ENCODE data around the gene FRMD5. TPM values are rescaled to one million over a fixed set of nuclear protein-coding genes. Genes with fewer than 3 reads are reported as not detected.
"Not testable (repeated sequence)": the region's sequence is repeated elsewhere in the genome, so short reads cannot be mapped to it uniquely, and the experiment has no call there.

FRMD5 gene
- 0.12 TPM for polyA plus RNA-seq (2013)

GRCh38 chr15:44195151-44195740 lies at the start of gene FRMD5:
Gene FRMD5 (minus strand): TSS chr15:44195271.
- Histone ChIP-seq H3K27me3 (replicated peaks in 2 of 5; ENCODE audit: control insufficient read depth in 4 of 5, insufficient read depth in 5 of 5, low read length in 4 of 5) (peaks cover 21 to 74% (median 35%) of the 10 kb centered on the region in 5 experiments), H3K36me3 (ENCODE audit: control insufficient read depth in 4 of 4, insufficient read depth in 4 of 4, low read length in 3 of 4) (no peaks in the 10 kb centered on the region), H3K9me3 (ENCODE audit: control extremely low read depth in 1 of 5, control insufficient read depth in 4 of 5, insufficient read depth in 2 of 5, low read depth in 1 of 5, low read length in 4 of 5) (no peaks in the 10 kb centered on the region), H3K4me3 (ENCODE audit: control insufficient read depth in 1 of 7, extremely low read depth in 1 of 7, insufficient read depth in 4 of 7, low read depth in 2 of 7, low read length in 6 of 7) (peak within 1 kb of the TSS in 6 of 7 experiments; percentile 18 to 75 (median 40)), H3K4me1 (ENCODE audit: control extremely low read depth in 1 of 4, control insufficient read depth in 4 of 4, insufficient read depth in 4 of 4, low read length in 3 of 4) (peaks cover 0 to 19% (median 5%) of the 10 kb centered on the region in 4 experiments), H3K27ac (ENCODE audit: insufficient read depth in 1 of 2, low read depth in 1 of 2, low read length in 2 of 2, poor library complexity in 1 of 2, severe bottlenecking in 2 of 2) (no peak within 1 kb of the TSS)
- under 1% methylated on average over 41 of the region's 43 CpGs for WGBS (ENCODE audit: insufficient coverage)
- ChIA-PET CTCF (no interaction called here), POLR2A (no interaction called here)
- peak; percentile 86 to 92 (median 90) for DNase-seq

- Histone ChIP-seq H3K27me3 (replicated peaks in 2 of 5; ENCODE audit: control insufficient read depth in 4 of 5, insufficient read depth in 5 of 5, low read length in 4 of 5) (no peaks in the 10 kb centered on the region), H3K27ac (ENCODE audit: insufficient read depth in 1 of 2, low read depth in 1 of 2, low read length in 2 of 2, poor library complexity in 1 of 2, severe bottlenecking in 2 of 2) (no peak overlapping the region), H3K36me3 (ENCODE audit: control insufficient read depth in 4 of 4, insufficient read depth in 4 of 4, low read length in 3 of 4) (no peaks in the 10 kb centered on the region), H3K4me3 (ENCODE audit: control insufficient read depth in 1 of 7, extremely low read depth in 1 of 7, insufficient read depth in 4 of 7, low read depth in 2 of 7, low read length in 6 of 7) (no peak overlapping the region), H3K9me3 (ENCODE audit: control extremely low read depth in 1 of 5, control insufficient read depth in 4 of 5, insufficient read depth in 2 of 5, low read depth in 1 of 5, low read length in 4 of 5) (no peaks in the 10 kb centered on the region), H3K4me1 (ENCODE audit: control extremely low read depth in 1 of 4, control insufficient read depth in 4 of 4, insufficient read depth in 4 of 4, low read length in 3 of 4) (no peaks in the 10 kb centered on the region)
- WGBS (ENCODE audit: insufficient coverage), result 96% methylated on average over 3 of the region's 3 CpGs
- POLR2A ChIA-PET, result no interaction called here
- DNase-seq, result no peak
- CTCF ChIA-PET, result interaction anchor here (1.0 kb wide), 1 partner anchor 23 kb away, joined by 3 read pairs; no protein-coding TSS in a partner anchor
These were observed 48.8 kb upstream of the FRMD5 start for GRCh38 chr15:44243829-44244228.

GRCh38 chr15:44243141-44243540 lies 48.1 kb upstream of the FRMD5 start:
- Histone ChIP-seq H3K36me3 (ENCODE audit: control insufficient read depth in 4 of 4, insufficient read depth in 4 of 4, low read length in 3 of 4) (no peaks in the 10 kb centered on the region), H3K27ac (ENCODE audit: insufficient read depth in 1 of 2, low read depth in 1 of 2, low read length in 2 of 2, poor library complexity in 1 of 2, severe bottlenecking in 2 of 2) (no peak overlapping the region), H3K4me1 (ENCODE audit: control extremely low read depth in 1 of 4, control insufficient read depth in 4 of 4, insufficient read depth in 4 of 4, low read length in 3 of 4) (no peaks in the 10 kb centered on the region), H3K27me3 (replicated peaks in 2 of 5; ENCODE audit: control insufficient read depth in 4 of 5, insufficient read depth in 5 of 5, low read length in 4 of 5) (no peaks in the 10 kb centered on the region), H3K4me3 (ENCODE audit: control insufficient read depth in 1 of 7, extremely low read depth in 1 of 7, insufficient read depth in 4 of 7, low read depth in 2 of 7, low read length in 6 of 7) (no peak overlapping the region), H3K9me3 (ENCODE audit: control extremely low read depth in 1 of 5, control insufficient read depth in 4 of 5, insufficient read depth in 2 of 5, low read depth in 1 of 5, low read length in 4 of 5) (no peaks in the 10 kb centered on the region)
- ChIA-PET POLR2A (no interaction called here), CTCF (interaction anchor here (1.0 kb wide), 1 partner anchor 22 kb away, joined by 3 read pairs; no protein-coding TSS in a partner anchor)
- DNase-seq, result no peak
- WGBS (ENCODE audit: insufficient coverage), result 100% methylated on average over 1 of the region's 1 CpG

- no CpG with 5 or more reads among the region's 1 CpG for WGBS (ENCODE audit: insufficient coverage)
- no peak for DNase-seq
- POLR2A ChIA-PET, result no interaction called here
- Histone ChIP-seq H3K4me3 (ENCODE audit: control insufficient read depth in 1 of 7, extremely low read depth in 1 of 7, insufficient read depth in 4 of 7, low read depth in 2 of 7, low read length in 6 of 7) (no peak overlapping the region), H3K36me3 (ENCODE audit: control insufficient read depth in 4 of 4, insufficient read depth in 4 of 4, low read length in 3 of 4) (no peaks in the 10 kb centered on the region), H3K27me3 (replicated peaks in 2 of 5; ENCODE audit: control insufficient read depth in 4 of 5, insufficient read depth in 5 of 5, low read length in 4 of 5) (no peaks in the 10 kb centered on the region), H3K9me3 (ENCODE audit: control extremely low read depth in 1 of 5, control insufficient read depth in 4 of 5, insufficient read depth in 2 of 5, low read depth in 1 of 5, low read length in 4 of 5) (no peaks in the 10 kb centered on the region), H3K27ac (ENCODE audit: insufficient read depth in 1 of 2, low read depth in 1 of 2, low read length in 2 of 2, poor library complexity in 1 of 2, severe bottlenecking in 2 of 2) (no peak overlapping the region), H3K4me1 (ENCODE audit: control extremely low read depth in 1 of 4, control insufficient read depth in 4 of 4, insufficient read depth in 4 of 4, low read length in 3 of 4) (no peaks in the 10 kb centered on the region)
- CTCF ChIA-PET, result interaction anchor here (1.1 kb wide), 1 partner anchor 24 kb away, joined by 3 read pairs; no protein-coding TSS in a partner anchor
These were observed 36.8 kb upstream of the FRMD5 start for GRCh38 chr15:44231842-44232241.

- H3K27me3 ChIP-seq (replicated peaks in 2 of 5; ENCODE audit: control insufficient read depth in 4 of 5, insufficient read depth in 5 of 5, low read length in 4 of 5); H3K4me1 ChIP-seq (ENCODE audit: control extremely low read depth in 1 of 4, control insufficient read depth in 4 of 4, insufficient read depth in 4 of 4, low read length in 3 of 4); POLR2A ChIA-PET; H3K9me3 ChIP-seq (ENCODE audit: control extremely low read depth in 1 of 5, control insufficient read depth in 4 of 5, insufficient read depth in 2 of 5, low read depth in 1 of 5, low read length in 4 of 5); H3K4me3 ChIP-seq (ENCODE audit: control insufficient read depth in 1 of 7, extremely low read depth in 1 of 7, insufficient read depth in 4 of 7, low read depth in 2 of 7, low read length in 6 of 7); H3K27ac ChIP-seq (ENCODE audit: insufficient read depth in 1 of 2, low read depth in 1 of 2, low read length in 2 of 2, poor library complexity in 1 of 2, severe bottlenecking in 2 of 2); CTCF ChIA-PET; DNase-seq; H3K36me3 ChIP-seq (ENCODE audit: control insufficient read depth in 4 of 4, insufficient read depth in 4 of 4, low read length in 3 of 4): not testable (repeated sequence)
- no CpG with 5 or more reads among the region's 4 CpGs for WGBS (ENCODE audit: insufficient coverage)
These were observed 34.2 kb upstream of the FRMD5 start for GRCh38 chr15:44229301-44229700.

GRCh38 chr15:44227584-44227983 lies 32.5 kb upstream of the FRMD5 start:
- Histone ChIP-seq H3K36me3 (ENCODE audit: control insufficient read depth in 4 of 4, insufficient read depth in 4 of 4, low read length in 3 of 4) (no peaks in the 10 kb centered on the region), H3K9me3 (ENCODE audit: control extremely low read depth in 1 of 5, control insufficient read depth in 4 of 5, insufficient read depth in 2 of 5, low read depth in 1 of 5, low read length in 4 of 5) (no peaks in the 10 kb centered on the region), H3K4me3 (ENCODE audit: control insufficient read depth in 1 of 7, extremely low read depth in 1 of 7, insufficient read depth in 4 of 7, low read depth in 2 of 7, low read length in 6 of 7) (no peak overlapping the region), H3K27ac (ENCODE audit: insufficient read depth in 1 of 2, low read depth in 1 of 2, low read length in 2 of 2, poor library complexity in 1 of 2, severe bottlenecking in 2 of 2) (no peak overlapping the region), H3K4me1 (ENCODE audit: control extremely low read depth in 1 of 4, control insufficient read depth in 4 of 4, insufficient read depth in 4 of 4, low read length in 3 of 4) (peaks cover 0 to 1% (median 0%) of the 10 kb centered on the region in 4 experiments), H3K27me3 (replicated peaks in 2 of 5; ENCODE audit: control insufficient read depth in 4 of 5, insufficient read depth in 5 of 5, low read length in 4 of 5) (peaks cover 0 to 5% (median 0%) of the 10 kb centered on the region in 5 experiments)
- ChIA-PET POLR2A (interaction anchor here (0.5 kb wide), 1 partner anchor 452 kb away, joined by 4 read pairs; no protein-coding TSS in a partner anchor), CTCF (no interaction called here)
- DNase-seq, result no peak

GRCh38 chr15:44227001-44227400 lies 31.9 kb upstream of the FRMD5 start:
- H3K9me3 ChIP-seq (ENCODE audit: control extremely low read depth in 1 of 5, control insufficient read depth in 4 of 5, insufficient read depth in 2 of 5, low read depth in 1 of 5, low read length in 4 of 5); H3K27me3 ChIP-seq (replicated peaks in 2 of 5; ENCODE audit: control insufficient read depth in 4 of 5, insufficient read depth in 5 of 5, low read length in 4 of 5); H3K36me3 ChIP-seq (ENCODE audit: control insufficient read depth in 4 of 4, insufficient read depth in 4 of 4, low read length in 3 of 4); CTCF ChIA-PET; H3K27ac ChIP-seq (ENCODE audit: insufficient read depth in 1 of 2, low read depth in 1 of 2, low read length in 2 of 2, poor library complexity in 1 of 2, severe bottlenecking in 2 of 2); H3K4me1 ChIP-seq (ENCODE audit: control extremely low read depth in 1 of 4, control insufficient read depth in 4 of 4, insufficient read depth in 4 of 4, low read length in 3 of 4); DNase-seq; POLR2A ChIA-PET; H3K4me3 ChIP-seq (ENCODE audit: control insufficient read depth in 1 of 7, extremely low read depth in 1 of 7, insufficient read depth in 4 of 7, low read depth in 2 of 7, low read length in 6 of 7): not testable (repeated sequence)
- WGBS (ENCODE audit: insufficient coverage), result no CpG with 5 or more reads among the region's 4 CpGs
